GM06990 (cell line): ENCODE measurements around the gene DLG2.
"Not testable (repeated sequence)": the region's sequence is repeated elsewhere in the genome, so short reads cannot be mapped to it uniquely, and the experiment has no call there.

Source experiments
- DNase-seq: peaks from one replicate; pipeline ENCODE4 v3.0.0-alpha.2; 2011; ENCODE audit not compliant: insufficient read length; ENCODE audit errors: extremely low read depth
- H3K27me3 ChIP-seq: replicated peaks from 2 replicates; pipeline ENCODE4 v1.6.0; 2011; ENCODE audit warnings: low read length; ENCODE audit not compliant: control insufficient read depth, insufficient read depth
- H3K36me3 ChIP-seq: 2 replicates; pipeline ENCODE4 v1.5.1; 2011; ENCODE audit warnings: low read length; ENCODE audit not compliant: control insufficient read depth, insufficient read depth
- H3K4me3 ChIP-seq: replicated peaks from 2 replicates; pipeline ENCODE4 v1.5.1; 2011; ENCODE audit warnings: low read depth, mild to moderate bottlenecking, control low read depth, low read length
- TF ChIP-seq, protein P1 (sequence below): IDR thresholded peaks from 2 replicates; pipeline ENCODE4 v1.5.1; 2011; ENCODE audit warnings: low read length, control low read depth, mild to moderate bottlenecking, inconsistent platforms; ENCODE audit not compliant: insufficient read depth, poor library complexity, severe bottlenecking

DLG2 gene

GRCh38 chr11:84316866-84317555, 1310.1 kb downstream of the DLG2 start:
- DNase-seq = peak; percentile 1
- H3K4me3 ChIP-seq = no peak overlapping the region
- H3K27me3 ChIP-seq = no peaks in the 10 kb centered on the region

GRCh38 chr11:84313830-84314359, 1313.2 kb downstream of the DLG2 start:
- TF ChIP-seq, protein P1, sequence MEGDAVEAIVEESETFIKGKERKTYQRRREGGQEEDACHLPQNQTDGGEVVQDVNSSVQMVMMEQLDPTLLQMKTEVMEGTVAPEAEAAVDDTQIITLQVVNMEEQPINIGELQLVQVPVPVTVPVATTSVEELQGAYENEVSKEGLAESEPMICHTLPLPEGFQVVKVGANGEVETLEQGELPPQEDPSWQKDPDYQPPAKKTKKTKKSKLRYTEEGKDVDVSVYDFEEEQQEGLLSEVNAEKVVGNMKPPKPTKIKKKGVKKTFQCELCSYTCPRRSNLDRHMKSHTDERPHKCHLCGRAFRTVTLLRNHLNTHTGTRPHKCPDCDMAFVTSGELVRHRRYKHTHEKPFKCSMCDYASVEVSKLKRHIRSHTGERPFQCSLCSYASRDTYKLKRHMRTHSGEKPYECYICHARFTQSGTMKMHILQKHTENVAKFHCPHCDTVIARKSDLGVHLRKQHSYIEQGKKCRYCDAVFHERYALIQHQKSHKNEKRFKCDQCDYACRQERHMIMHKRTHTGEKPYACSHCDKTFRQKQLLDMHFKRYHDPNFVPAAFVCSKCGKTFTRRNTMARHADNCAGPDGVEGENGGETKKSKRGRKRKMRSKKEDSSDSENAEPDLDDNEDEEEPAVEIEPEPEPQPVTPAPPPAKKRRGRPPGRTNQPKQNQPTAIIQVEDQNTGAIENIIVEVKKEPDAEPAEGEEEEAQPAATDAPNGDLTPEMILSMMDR = no peak
- H3K4me3 ChIP-seq = no peak overlapping the region
- no peaks in the 10 kb centered on the region for H3K36me3 ChIP-seq
- H3K27me3 ChIP-seq = no peaks in the 10 kb centered on the region
- DNase-seq = no peak

More at GRCh38 chr11:84316866-84317555, 1310.1 kb downstream of the DLG2 start:
- H3K36me3 ChIP-seq = no peaks in the 10 kb centered on the region
- TF ChIP-seq, protein P1 = no peak

DNA sequence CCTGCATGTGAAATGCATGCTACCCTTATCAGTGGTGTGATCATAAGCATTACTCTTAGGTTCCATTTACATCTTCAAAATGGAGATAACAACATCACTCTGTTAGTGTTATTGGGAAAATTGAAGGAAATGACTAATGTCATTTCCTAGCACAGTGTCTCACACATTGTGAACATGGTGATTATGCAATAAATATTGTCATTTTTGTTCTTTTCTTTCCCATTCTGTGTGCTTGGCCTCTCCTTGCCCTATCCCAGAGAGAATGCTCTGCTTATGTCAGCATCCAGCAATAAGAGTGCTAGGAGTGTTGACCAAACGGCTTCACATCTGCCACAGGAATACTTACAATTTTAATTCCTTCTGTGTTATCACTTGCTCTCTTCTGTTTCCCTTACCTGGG, 1316.9 kb downstream of the DLG2 start:
- Histone ChIP-seq H3K4me3 (no peak overlapping the region), H3K36me3 (no peaks in the 10 kb centered on the region), H3K27me3 (no peaks in the 10 kb centered on the region)
- TF ChIP-seq, protein P1 = no peak
- DNase-seq = no peak

GRCh38 chr11:84308491-84308890, 1318.7 kb downstream of the DLG2 start:
- not testable (repeated sequence) for H3K27me3 ChIP-seq, DNase-seq, H3K36me3 ChIP-seq, H3K4me3 ChIP-seq

GRCh38 chr11:84300092-84300491, 1327.1 kb downstream of the DLG2 start:
- DNase-seq = no peak
- no peak overlapping the region for H3K4me3 ChIP-seq
- TF ChIP-seq, protein P1 = no peak
- H3K27me3 ChIP-seq = no peaks in the 10 kb centered on the region
- no peaks in the 10 kb centered on the region for H3K36me3 ChIP-seq

DNA sequence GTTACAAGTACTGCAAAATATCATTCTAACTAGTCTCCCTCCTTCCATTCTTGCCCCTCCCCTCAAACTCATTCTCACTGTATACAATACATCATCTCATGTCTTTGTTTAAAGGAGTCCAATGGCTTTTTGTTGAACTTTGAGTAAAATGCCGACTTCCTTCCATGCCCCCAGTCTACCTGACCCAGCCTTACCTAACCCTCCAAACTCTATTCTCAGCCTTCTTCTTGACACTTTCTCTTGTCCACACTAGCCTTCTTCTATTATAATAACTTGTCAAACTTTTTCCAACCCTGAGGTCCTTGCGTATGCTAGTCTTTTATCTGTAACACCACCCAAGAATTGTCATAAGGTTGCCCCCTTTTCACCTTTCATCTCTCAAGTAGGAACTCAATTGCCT, 1329.6 kb downstream of the DLG2 start:
- no peak overlapping the region for H3K4me3 ChIP-seq
- H3K27me3 ChIP-seq = no peaks in the 10 kb centered on the region
- DNase-seq = no peak
- TF ChIP-seq, protein P1 = no peak
- H3K36me3 ChIP-seq = no peaks in the 10 kb centered on the region
